Stimulated activated CD4-positive, alpha-beta T cell treated with anti-CD3 and anti-CD28 coated beads, Interleukin-2, amount 100 ng/mL, for 24 hours (primary cell): ENCODE results near the gene IL17RD.

Source experiments
- DNase-seq, 2 donors: peaks; one replicate each; pipeline ENCODE4 v3.0.0-alpha.2; 2020

Gene IL17RD

GRCh38 chr3:57128826-57129667, 36.1 kb downstream of the IL17RD start:
- no peak for DNase-seq

GRCh38 chr3:57127891-57128518, 37.1 kb downstream of the IL17RD start:
- no peak for DNase-seq

- no peak for DNase-seq
Observed at GRCh38 chr3:57126244-57126643, 38.9 kb downstream of the IL17RD start.

- DNase-seq: no peak
Observed at GRCh38 chr3:57120451-57121174, 44.5 kb downstream of the IL17RD start.

GRCh38 chr3:57120040-57120439, 45.1 kb downstream of the IL17RD start:
- no peak for DNase-seq

GRCh38 chr3:57118254-57118653, 46.9 kb downstream of the IL17RD start:
- no peak for DNase-seq

GRCh38 chr3:57116501-57116900, 48.7 kb downstream of the IL17RD start:
- DNase-seq: no peak

- no peak for DNase-seq
Observed at GRCh38 chr3:57112206-57112605, 52.9 kb downstream of the IL17RD start.

- DNase-seq: no peak
Observed at GRCh38 chr3:57110798-57111197, 54.4 kb downstream of the IL17RD start.

- DNase-seq: no peak
Observed at GRCh38 chr3:57110214-57110613, 54.9 kb downstream of the IL17RD start.

GRCh38 chr3:57109437-57110199, 55.5 kb downstream of the IL17RD start:
- no peak for DNase-seq

- no peak for DNase-seq
Observed at GRCh38 chr3:57108684-57109083, 56.5 kb downstream of the IL17RD start.

- no peak for DNase-seq
Observed at GRCh38 chr3:57105585-57105984, 59.6 kb downstream of the IL17RD start.

- peak; percentile 66 to 67 for DNase-seq
Observed at GRCh38 chr3:57100046-57100695, 65.0 kb downstream of the IL17RD start.

GRCh38 chr3:57098418-57099310, 66.5 kb downstream of the IL17RD start:
- DNase-seq: no peak

GRCh38 chr3:57097536-57097935, 67.6 kb downstream of the IL17RD start:
- DNase-seq: no peak

- no peak for DNase-seq
Observed at GRCh38 chr3:57095363-57095762, 69.8 kb downstream of the IL17RD start.

- DNase-seq: no peak
Observed at GRCh38 chr3:57094575-57094974, 70.6 kb downstream of the IL17RD start.

- DNase-seq: no peak
Observed at GRCh38 chr3:57093971-57094535, 71.1 kb downstream of the IL17RD start.

- no peak for DNase-seq
Observed at GRCh38 chr3:57093489-57093888, 71.7 kb downstream of the IL17RD start.
